Cardiac fibroblast (primary cell): Measurements from ENCODE around the gene FZR1.

Source experiments
- DNase-seq, 2 donors: peaks; one replicate each; pipeline versions ENCODE4 v3.0.0 to v3.0.0-alpha.2; 2010; ENCODE audit warnings: low read depth in 2 of 2
- H3K4me3 ChIP-seq, 2 donors: replicated peaks in 1 of 2; 1 replicate in 1 of 2; 2 replicates in 1 of 2; pipeline ENCODE4 v1.5.1; 2011; ENCODE audit warnings: low read depth in 2 of 2, low read length in 2 of 2, mild to moderate bottlenecking in 2 of 2, moderate library complexity in 1 of 2
- TF ChIP-seq, protein P1 (sequence below): IDR thresholded peaks from one replicate; pipeline ENCODE4 v1.5.1; 2011; ENCODE audit warnings: low read depth, mild to moderate bottlenecking, low read length, inconsistent platforms

Gene FZR1

DNA sequence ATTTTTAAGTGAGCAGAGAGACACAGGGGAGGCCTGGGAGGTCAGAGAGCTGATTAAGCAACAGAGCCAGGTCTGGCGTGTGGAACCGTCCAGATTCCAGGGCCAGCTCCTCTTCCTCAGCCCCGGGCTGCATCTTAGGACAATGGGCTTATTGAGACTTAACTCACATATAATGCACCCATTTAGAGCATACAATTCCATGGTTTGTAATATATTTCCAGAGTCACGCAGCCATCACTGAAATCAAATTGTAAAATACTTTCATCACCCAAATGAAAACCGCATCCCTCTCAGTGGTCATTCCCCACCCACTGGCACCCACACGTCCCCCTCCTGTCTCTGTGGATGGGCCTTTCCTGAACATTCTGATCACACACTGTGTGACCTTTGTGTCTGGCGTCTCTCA lies 64.5 kb downstream of the FZR1 start:
- no peak overlapping the region for H3K4me3 ChIP-seq
- DNase-seq = no peak
- TF ChIP-seq, protein P1, sequence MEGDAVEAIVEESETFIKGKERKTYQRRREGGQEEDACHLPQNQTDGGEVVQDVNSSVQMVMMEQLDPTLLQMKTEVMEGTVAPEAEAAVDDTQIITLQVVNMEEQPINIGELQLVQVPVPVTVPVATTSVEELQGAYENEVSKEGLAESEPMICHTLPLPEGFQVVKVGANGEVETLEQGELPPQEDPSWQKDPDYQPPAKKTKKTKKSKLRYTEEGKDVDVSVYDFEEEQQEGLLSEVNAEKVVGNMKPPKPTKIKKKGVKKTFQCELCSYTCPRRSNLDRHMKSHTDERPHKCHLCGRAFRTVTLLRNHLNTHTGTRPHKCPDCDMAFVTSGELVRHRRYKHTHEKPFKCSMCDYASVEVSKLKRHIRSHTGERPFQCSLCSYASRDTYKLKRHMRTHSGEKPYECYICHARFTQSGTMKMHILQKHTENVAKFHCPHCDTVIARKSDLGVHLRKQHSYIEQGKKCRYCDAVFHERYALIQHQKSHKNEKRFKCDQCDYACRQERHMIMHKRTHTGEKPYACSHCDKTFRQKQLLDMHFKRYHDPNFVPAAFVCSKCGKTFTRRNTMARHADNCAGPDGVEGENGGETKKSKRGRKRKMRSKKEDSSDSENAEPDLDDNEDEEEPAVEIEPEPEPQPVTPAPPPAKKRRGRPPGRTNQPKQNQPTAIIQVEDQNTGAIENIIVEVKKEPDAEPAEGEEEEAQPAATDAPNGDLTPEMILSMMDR = no peak

DNA sequence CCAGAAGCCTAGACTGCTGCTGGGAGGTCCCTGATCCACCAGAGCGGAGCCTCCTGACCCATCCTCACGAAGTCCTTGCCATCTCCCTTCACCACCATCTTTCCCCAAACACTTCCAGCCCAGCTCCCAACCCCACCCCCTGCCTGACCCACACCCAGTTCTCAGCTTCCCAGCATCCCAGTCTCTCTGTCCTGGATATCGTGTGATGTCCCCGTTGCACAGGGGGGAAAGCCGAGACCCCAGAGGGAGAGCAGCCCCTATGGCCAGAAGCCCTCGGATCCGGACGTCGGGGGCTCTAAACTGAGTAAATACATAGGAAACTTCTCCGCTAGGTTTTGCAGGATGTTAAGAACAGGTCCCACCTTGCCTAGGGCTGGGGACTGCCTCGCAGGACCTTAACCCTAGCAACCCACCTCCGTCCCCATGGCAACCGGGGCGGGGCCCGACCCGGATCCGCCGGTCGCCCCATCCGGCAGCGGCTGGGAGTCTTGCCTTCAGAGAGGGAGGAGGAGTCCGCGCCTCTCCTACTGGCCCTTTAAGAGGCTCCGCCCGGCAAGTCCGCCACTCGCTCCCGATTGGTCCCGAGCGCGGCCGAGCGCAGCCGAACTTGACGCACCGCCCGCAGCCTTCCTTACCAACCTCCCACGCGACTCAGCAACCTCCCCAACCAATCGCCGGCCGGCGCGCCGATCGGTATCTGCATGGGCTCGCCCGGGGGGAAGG lies 66.2 kb downstream of the FZR1 start:
- DNase-seq = peak; percentile 100
- TF ChIP-seq, protein P1 = no peak
- H3K4me3 ChIP-seq = peak overlapping the region; percentile 57 to 62

DNA sequence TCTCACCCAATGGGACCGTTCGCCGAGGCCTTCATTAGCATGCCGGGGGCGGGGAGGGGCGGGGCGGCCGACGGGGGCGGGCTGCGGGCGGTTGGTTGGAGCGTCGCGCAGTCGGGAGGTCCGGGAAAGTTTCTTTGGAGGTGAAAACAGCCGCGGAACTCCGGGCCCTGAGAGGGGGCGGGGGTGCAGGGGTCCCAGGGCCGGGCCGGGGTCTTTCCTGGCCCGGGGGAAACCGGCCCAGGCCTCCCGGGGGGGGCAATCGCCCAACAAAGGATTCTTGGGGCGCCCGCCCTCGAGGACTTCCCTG lies 66.7 kb downstream of the FZR1 start, which contains the start of gene HMG20B:
HMG20B (plus strand) TSS at position 90 of the 307 bp plus-strand sequence. CDS start 366 bp downstream, outside the sequence.
- TF ChIP-seq, protein P1 = no peak
- peak within 1 kb of the TSS; percentile 88 to 95 for H3K4me3 ChIP-seq
- DNase-seq = no peak

DNA sequence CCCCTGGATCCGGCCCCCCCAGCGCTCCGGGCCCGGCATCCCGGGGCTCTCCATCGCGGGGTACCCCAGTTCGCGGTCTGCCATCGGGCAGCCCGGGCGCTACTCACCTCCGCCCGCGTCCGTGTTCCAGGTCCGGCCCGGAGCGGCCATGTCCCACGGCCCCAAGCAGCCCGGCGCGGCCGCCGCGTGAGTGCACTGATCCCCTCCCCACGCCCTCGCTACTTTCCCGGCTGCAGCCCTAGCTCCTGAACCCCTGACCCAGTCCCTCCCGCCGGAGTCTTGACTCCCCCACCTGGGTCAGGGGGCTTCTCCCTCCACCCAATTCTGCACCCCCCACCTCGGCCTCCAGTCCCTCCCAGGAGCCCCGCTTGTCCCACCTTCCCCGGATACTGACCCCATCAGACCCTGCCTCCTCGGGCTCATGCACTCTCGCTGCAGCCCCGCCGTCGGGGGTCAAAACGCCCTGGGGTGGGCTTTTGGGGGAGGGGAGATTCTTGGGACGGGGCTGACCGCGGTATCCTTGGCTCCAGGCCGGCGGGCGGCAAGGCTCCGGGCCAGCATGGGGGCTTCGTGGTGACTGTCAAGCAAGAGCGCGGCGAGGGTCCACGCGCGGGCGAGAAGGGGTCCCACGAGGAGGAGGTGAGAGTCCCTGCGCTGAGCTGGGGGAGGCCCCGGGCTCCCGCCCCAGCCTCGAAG lies 67.2 kb downstream of the FZR1 start:
- TF ChIP-seq, protein P1 = no peak
- no peak for DNase-seq

DNA sequence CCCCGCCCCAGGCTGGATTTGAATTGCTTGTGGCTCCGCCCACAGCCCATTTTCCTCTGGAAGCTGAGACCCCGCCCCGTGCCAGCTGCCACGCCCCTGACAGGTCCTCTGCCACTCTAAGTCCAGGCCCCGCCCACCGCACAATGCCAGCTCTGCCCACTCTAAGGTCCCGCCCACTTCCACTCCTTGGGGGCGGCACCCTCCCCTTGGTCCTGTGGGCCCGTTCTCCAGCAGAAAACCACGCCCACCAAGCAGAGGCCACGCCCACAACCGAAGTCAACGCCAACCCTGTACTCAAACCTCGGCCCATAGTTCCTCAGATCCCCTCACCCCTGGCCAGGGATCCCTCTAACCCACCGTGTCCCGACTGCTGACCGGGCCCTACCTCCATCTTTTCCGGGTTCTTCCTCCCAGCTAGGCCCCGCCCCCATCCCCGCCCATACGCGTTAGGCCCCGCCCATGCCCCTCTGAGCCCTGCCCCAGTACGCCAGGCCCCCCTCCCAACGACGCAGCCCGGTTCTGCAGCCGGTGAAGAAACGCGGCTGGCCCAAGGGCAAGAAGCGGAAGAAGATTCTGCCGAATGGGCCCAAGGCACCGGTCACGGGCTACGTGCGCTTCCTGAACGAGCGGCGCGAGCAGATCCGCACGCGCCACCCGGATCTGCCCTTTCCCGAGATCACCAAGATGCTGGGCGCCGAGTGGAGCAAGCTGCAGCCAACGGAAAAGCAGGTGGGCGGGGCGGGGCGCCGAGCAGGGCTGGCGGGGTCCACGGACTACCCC lies 67.9 kb downstream of the FZR1 start:
- TF ChIP-seq, protein P1 = no peak
- H3K4me3 ChIP-seq = peak overlapping the region; percentile 88 to 95
- DNase-seq = peak; percentile 97

More for the DNA sequence above, 67.2 kb downstream of the FZR1 start:
- peak overlapping the region; percentile 88 to 95 for H3K4me3 ChIP-seq

DNA sequence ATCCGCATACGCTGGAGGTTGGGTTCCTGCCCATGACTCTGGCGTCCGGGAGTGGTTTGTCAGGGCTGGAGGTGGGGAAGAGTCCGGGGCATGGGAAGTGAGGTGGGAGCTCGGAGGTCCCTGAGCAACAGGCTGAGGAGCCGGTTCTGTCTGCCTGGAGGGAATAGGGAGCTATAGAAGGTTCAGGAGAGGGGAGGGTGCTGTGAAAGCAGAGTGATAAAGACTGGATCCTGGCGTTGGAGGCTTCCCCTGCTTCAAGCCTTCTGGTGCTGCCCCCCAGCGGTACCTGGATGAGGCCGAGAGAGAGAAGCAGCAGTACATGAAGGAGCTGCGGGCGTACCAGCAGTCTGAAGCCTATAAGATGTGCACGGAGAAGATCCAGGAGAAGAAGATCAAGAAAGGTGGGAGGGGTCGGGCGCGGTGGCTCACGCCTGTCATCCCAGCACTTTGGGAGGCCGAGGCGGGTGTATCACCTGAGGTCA lies 69.2 kb downstream of the FZR1 start:
- TF ChIP-seq, protein P1 = peak; percentile 31
- no peak overlapping the region for H3K4me3 ChIP-seq
- DNase-seq = peak; percentile 43 to 51
